Lower leg skin (tissue), 4 donors: ENCODE data around the gene TOP3B. TPM values are rescaled to one million over a fixed set of nuclear protein-coding genes. Genes with fewer than 3 reads are reported as not detected.

Experiments
- DNase-seq, 2 donors: peaks; one replicate each; pipeline ENCODE4 v3.0.0-alpha.2; 2019; ENCODE audit warnings: low spot score in 2 of 2
- H3K4me3 ChIP-seq: fragments of 200-600 bp; sonication (generic); 2 replicates; pipeline ENCODE4 v1.5.1; 2017; ENCODE audit warnings: mild to moderate bottlenecking, low read depth; ENCODE audit not compliant: poor library complexity, severe bottlenecking
- POLR2A ChIP-seq, 2 donors: fragments of 450-650 bp; IDR thresholded peaks; one replicate each; pipeline ENCODE4 v1.6.1; 2016 to 2017; ENCODE audit warnings: antibody characterized with exemption in 2 of 2, mild to moderate bottlenecking in 1 of 2, moderate library complexity in 1 of 2
- WGBS, 2 donors: methylation state at CpG; one replicate each; pipeline ENCODE4 v1.1.5; 2018; 5-methylcytosine and 5-hydroxymethylcytosine counted together
- intact Hi-C: fragments of 100-400 bp; cut with DNase I; formaldehyde crosslinking; loops from one replicate; pipeline ENCODE4 v1.15.0; 2023; ENCODE audit warnings: low total_unique reads
- total RNA-seq, 4 donors: library from RNA; depleted of rRNA; stranded (reverse); fragments of >200 nt; gene quantifications; one replicate each; pipeline ENCODE4 v1.1.0, GENCODE V29; 2016
- TF ChIP-seq, protein P1 (sequence below), 3 donors: fragments of 450-650 bp; IDR thresholded peaks; one replicate each; pipeline ENCODE4 v1.5.1; 2016; ENCODE audit warnings: antibody characterized with exemption in 3 of 3, mild to moderate bottlenecking in 3 of 3, moderate library complexity in 2 of 3

Gene TOP3B
- total RNA-seq, 4 donors from 2014 or later, result 23.6 to 53.6 (median 29.7) TPM

DNA sequence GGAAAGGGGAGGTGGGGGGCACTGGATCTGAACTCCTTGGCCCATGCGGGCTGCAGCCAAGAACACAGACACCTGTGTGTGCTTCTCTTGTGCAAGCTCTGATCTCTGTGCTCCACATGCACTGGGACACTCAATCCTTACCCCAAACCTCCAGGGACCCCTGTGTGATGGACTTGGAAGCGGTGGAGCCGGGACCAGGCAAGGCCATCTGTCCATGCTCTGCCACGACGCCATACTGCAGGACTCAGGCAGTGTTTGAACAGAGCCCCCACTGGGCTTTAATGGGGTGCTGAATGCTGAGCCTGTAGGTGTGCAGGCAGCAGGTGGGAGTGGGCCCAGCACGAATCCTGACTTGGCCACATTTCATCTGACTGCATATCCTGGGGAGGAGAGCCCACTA lies 53.3 kb downstream of the TOP3B start:
- no peak for DNase-seq
- WGBS, 2 donors, result 90 to 91% methylated on average over 5 to 6 of the region's 6 CpGs
- TF ChIP-seq POLR2A (IDR thresholded peaks at IDR 0.05), result no peak
- TF ChIP-seq, protein P1, sequence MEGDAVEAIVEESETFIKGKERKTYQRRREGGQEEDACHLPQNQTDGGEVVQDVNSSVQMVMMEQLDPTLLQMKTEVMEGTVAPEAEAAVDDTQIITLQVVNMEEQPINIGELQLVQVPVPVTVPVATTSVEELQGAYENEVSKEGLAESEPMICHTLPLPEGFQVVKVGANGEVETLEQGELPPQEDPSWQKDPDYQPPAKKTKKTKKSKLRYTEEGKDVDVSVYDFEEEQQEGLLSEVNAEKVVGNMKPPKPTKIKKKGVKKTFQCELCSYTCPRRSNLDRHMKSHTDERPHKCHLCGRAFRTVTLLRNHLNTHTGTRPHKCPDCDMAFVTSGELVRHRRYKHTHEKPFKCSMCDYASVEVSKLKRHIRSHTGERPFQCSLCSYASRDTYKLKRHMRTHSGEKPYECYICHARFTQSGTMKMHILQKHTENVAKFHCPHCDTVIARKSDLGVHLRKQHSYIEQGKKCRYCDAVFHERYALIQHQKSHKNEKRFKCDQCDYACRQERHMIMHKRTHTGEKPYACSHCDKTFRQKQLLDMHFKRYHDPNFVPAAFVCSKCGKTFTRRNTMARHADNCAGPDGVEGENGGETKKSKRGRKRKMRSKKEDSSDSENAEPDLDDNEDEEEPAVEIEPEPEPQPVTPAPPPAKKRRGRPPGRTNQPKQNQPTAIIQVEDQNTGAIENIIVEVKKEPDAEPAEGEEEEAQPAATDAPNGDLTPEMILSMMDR (IDR thresholded peaks at IDR 0.05), result no peak
- intact Hi-C loops, result no loop called here
- H3K4me3 ChIP-seq, result no peak overlapping the region

DNA sequence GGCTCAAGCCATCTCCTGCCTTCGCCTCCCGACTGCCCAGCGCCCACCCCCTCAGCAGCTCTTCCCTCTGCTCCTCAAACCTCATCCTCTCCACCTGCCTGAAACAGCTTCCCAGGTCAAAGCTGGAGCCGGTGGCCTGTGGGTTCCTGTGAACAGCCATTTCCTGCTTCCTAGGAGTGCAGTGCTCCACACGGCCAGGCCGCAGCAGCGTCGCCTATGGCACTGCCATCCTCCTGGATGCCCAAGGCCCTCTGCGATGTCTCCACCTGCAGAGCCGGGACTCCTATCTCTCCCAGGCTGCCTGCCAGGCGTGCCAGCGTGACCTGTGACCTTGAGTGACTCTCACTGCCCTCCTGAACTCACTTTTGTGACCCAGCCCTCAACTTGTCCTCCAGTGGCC lies 54.5 kb downstream of the TOP3B start:
- H3K4me3 ChIP-seq, result no peak overlapping the region
- DNase-seq, result no peak
- WGBS, 2 donors, result 84 to 87% methylated on average over 12 of the region's 12 CpGs
- no peak for TF ChIP-seq POLR2A (IDR thresholded peaks at IDR 0.05)
- TF ChIP-seq, protein P1 (IDR thresholded peaks at IDR 0.05), result no peak
- intact Hi-C loops, result no loop called here

DNA sequence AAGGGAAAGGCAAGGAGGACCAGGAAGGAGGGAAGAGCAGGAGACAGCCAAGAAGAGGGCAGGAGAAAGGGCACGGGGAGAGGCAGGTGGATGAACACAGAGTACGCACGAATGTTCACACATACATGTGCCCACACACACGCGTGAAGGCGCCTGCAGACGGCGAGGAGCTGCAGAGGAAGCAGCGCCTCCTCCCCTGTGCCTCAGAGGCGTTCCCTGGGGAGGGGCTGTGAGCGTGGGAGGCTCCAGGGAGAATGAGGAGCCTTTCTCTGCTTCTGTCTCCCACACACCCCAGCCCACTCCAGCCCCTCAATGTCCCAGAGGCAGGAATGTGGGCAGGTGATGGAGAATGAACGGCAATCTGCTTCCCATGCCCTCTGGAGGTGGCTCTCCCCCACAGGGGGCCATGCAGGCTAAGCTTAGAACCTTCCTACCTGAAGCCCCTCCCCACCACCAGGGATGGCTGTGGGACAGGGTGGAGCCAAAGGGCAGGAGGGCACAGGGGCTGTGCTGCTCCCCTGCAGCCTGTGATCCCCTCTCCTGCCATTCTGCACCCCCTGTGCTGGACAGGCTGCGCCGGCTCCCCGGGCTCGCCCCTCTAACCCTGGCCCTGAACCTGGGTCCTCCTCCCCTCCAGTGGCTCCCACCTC lies 55.3 kb downstream of the TOP3B start:
- no peak overlapping the region for H3K4me3 ChIP-seq
- DNase-seq, result no peak
- WGBS, 2 donors, result 85 to 86% methylated on average over 16 of the region's 16 CpGs
- TF ChIP-seq POLR2A (IDR thresholded peaks at IDR 0.05), result no peak
- TF ChIP-seq, protein P1 (IDR thresholded peaks at IDR 0.05), result no peak
- intact Hi-C loops, result no loop called here

DNA sequence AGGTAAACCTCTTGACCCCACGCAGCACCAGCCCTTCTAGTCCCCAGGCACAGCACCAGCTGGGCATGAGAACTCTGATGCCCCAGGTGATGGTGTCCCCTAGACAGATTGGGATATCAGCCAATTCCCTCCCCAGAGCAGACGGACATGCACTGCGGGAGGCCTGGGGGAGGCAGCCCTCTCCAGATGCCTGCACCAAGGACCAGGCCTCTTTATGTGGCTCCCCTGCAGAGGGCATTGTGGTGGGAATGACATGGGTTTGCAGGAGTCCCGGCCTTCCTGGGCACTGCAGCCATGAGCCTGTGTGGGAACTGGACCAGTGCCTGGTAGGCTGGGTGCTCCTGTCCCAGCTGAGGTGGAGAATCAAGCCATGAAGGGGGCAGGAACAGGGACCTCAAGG lies 55.9 kb downstream of the TOP3B start:
- WGBS, 2 donors, result 65 to 92% methylated on average over 3 to 4 of the region's 4 CpGs
- intact Hi-C loops, result no loop called here
- H3K4me3 ChIP-seq, result no peak overlapping the region

DNA sequence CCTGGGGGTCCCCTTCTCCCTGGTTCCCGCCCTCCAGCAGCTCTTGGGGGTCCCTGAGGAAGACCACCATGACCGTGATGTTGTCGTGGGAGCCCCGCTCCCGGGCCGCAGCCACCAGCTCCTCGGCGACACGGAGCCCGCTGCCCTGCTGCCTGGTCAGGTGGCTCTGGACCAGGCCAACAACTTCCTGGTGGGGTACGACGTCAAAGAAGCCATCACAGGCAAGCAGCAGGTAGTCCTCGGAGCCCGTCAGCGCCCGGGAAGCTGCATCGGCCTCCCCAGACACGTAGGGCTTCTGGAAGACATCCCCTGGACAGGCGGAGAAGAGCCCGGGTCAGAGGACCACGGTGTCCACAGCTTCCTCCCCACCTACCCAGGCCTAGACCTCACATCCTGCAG lies 59.4 kb downstream of the TOP3B start:
- TF ChIP-seq, protein P1 (IDR thresholded peaks at IDR 0.05), result no peak
- TF ChIP-seq POLR2A (IDR thresholded peaks at IDR 0.05), result no peak
- no peak for DNase-seq
- intact Hi-C loops, result no loop called here
- 96% methylated on average over 3 to 14 of the region's 21 CpGs for WGBS, 2 donors
- H3K4me3 ChIP-seq, result no peak overlapping the region

More for the DNA sequence above, 55.9 kb downstream of the TOP3B start:
- TF ChIP-seq, protein P1 (IDR thresholded peaks at IDR 0.05), result no peak
- no peak for TF ChIP-seq POLR2A (IDR thresholded peaks at IDR 0.05)
- DNase-seq, result no peak
